Spinal cord (tissue), 10 donors: ENCODE data around the gene NCAM1. TPM values are rescaled to one million over a fixed set of nuclear protein-coding genes. Genes with fewer than 3 reads are reported as not detected.
A peak's percentile ranks its signal among the peaks of the same experiment; 100 is the strongest.

Source experiments
- DNase-seq, 6 donors: peaks; one replicate each; pipeline versions ENCODE4 v3.0.0 to v3.0.0-alpha.2; 2013 to 2015; ENCODE audit warnings: low spot score in 6 of 6, low read depth in 4 of 6
- H3K27ac ChIP-seq: one replicate; pipeline ENCODE4 v1.5.1; 2013; ENCODE audit warnings: low read depth, low read length, control low read depth
- H3K27me3 ChIP-seq: one replicate; pipeline ENCODE4 v1.6.1; 2013; ENCODE audit warnings: low read length; ENCODE audit not compliant: control insufficient read depth, insufficient read depth
- H3K36me3 ChIP-seq: one replicate; pipeline ENCODE4 v1.6.1; 2013; ENCODE audit warnings: low read length; ENCODE audit not compliant: control insufficient read depth, insufficient read depth
- H3K4me1 ChIP-seq: one replicate; pipeline ENCODE4 v1.6.1; 2013; ENCODE audit warnings: low read length; ENCODE audit not compliant: control insufficient read depth, insufficient read depth
- H3K4me3 ChIP-seq: one replicate; pipeline ENCODE4 v1.5.1; 2013; ENCODE audit warnings: low read depth, low read length, control low read depth
- H3K9me3 ChIP-seq: one replicate; pipeline ENCODE4 v1.6.1; 2013; ENCODE audit warnings: low read length; ENCODE audit not compliant: control insufficient read depth, insufficient read depth
- WGBS: methylation state at CpG from one replicate; pipeline ENCODE4 v1.1.5; 2013; ENCODE audit warnings: missing lambda C conversion rate; ENCODE audit not compliant: insufficient coverage; 5-methylcytosine and 5-hydroxymethylcytosine counted together
- polyA plus RNA-seq, 2 donors: library from polyadenylated mRNA; unstranded; fragments of 120-200 nt; gene quantifications; one replicate each; pipeline ENCODE4 v1.2.1, GENCODE V29; 2013; ENCODE audit not compliant: insufficient read length in 2 of 2
- total RNA-seq, 2 donors: library from RNA; depleted of rRNA in 1 of 2; stranded (reverse); fragments of 120-200 nt in 1 of 2; fragments of >200 nt in 1 of 2; gene quantifications; one replicate each; pipeline versions ENCODE4 v1.2.3 to v1.2.4, GENCODE V29; 2013 to 2014
- donor health status: healthy.

NCAM1 gene
- total and polyA plus RNA-seq, 4 donors = 205 to 523 (median 383) TPM

DNA sequence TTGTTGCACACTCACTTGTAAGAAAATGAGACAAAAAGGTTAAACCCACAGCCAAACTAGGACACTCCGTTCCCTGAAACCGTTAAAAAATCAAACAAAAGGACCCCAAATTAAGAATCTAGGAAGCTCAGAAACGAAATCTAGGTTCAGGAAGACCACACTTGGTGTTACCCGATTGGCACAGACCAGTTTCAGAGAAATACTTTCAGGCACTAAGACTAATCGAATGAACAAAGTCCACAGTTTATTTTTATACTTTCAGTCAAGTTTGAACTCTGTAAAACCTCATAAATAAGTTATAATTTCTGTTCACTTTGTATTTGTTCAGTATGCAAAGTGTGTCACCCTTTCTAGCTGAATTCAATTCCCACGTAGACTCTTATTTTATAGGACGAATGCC lies 314.4 kb downstream of the NCAM1 start:
- no peak for DNase-seq
- WGBS = 80% methylated on average over 1 of the region's 7 CpGs
- Histone ChIP-seq H3K27ac (no peak overlapping the region), H3K4me3 (no peak overlapping the region), H3K27me3 (no peaks in the 10 kb centered on the region), H3K9me3 (no peaks in the 10 kb centered on the region), H3K36me3 (peaks cover 49% of the 10 kb centered on the region), H3K4me1 (peaks cover 29% of the 10 kb centered on the region)

DNA sequence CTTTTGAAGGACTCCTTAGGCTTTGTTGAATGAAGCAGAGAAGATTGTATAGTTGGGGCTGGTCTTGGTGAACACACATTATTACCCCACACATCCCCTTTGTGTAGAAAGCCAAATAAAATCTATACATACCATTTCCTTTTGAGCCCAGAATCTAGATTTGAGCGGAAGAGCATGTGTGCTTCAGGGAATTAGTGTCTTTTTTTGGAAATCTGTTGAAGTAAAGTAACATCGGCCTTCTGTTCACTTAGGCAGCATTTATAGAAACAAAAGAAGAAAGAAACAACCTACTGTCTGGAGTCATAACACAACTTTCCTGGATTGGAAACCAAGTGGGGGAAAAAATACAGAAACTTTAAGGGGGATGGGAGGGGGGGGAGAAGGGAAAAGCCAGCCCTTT lies 315.2 kb downstream of the NCAM1 start:
- no CpG with 5 or more reads among the region's 2 CpGs for WGBS
- Histone ChIP-seq H3K27me3 (no peaks in the 10 kb centered on the region), H3K4me1 (peaks cover 29% of the 10 kb centered on the region), H3K9me3 (no peaks in the 10 kb centered on the region), H3K27ac (no peak overlapping the region), H3K36me3 (peaks cover 46% of the 10 kb centered on the region), H3K4me3 (no peak overlapping the region)
- DNase-seq = peak in 1 of 6 donors; percentile 59

DNA sequence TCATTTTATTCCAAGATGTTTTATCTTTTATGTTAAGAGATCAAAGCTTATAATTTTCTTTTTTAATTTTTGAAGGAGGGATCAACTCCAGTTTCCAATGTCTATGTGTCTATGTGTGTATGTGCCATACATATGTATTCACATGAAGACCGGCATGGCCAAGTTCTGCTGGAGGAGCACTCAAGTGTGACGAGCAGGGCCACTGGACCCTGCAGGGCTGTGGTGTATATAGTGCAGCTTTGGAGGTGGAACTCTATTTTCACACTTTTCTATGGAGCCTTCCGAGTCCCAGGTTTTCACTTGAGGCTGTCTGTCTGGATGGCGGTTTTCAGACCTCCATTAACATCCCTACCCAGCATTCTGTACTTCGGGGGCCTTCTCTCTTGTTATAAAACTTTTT lies 316.7 kb downstream of the NCAM1 start:
- no peak overlapping the region for H3K27ac ChIP-seq

DNA sequence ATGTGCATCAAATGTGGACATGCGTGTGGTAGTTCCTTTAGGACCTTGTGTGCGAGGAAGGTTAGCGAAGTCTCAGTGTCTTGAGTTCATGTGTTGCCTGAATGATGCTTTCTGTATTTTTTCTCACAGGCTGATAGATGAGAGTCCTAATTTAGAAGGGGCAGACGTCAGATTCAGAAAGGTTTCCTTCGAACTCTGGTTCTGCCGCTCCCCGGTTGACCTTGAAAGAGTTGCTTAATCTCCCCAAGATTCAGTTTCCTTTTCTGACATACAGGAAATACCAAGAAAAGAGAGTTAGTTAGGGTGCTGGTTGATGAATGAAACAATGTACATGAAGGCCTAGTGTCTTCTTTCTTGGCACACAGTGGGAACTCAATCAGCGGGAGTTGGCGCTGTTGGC lies 317.3 kb downstream of the NCAM1 start:
- H3K27me3 ChIP-seq = no peaks in the 10 kb centered on the region
- no peaks in the 10 kb centered on the region for H3K9me3 ChIP-seq
- H3K4me1 ChIP-seq = peaks cover 18% of the 10 kb centered on the region
- WGBS = 82% methylated on average over 2 of the region's 9 CpGs
- DNase-seq = no peak
- no peak overlapping the region for H3K4me3 ChIP-seq
- no peak overlapping the region for H3K27ac ChIP-seq
- peaks cover 26% of the 10 kb centered on the region for H3K36me3 ChIP-seq

More for the DNA sequence above, 316.7 kb downstream of the NCAM1 start:
- no peaks in the 10 kb centered on the region for H3K9me3 ChIP-seq
- 86% methylated on average over 2 of the region's 5 CpGs for WGBS
- peaks cover 21% of the 10 kb centered on the region for H3K4me1 ChIP-seq
- H3K27me3 ChIP-seq = no peaks in the 10 kb centered on the region
- H3K36me3 ChIP-seq = peaks cover 31% of the 10 kb centered on the region
- no peak overlapping the region for H3K4me3 ChIP-seq
- no peak for DNase-seq

GRCh38 chr11:113278925-113279324 lies 317.7 kb downstream of the NCAM1 start:
- no peak overlapping the region for H3K27ac ChIP-seq
- peaks cover 21% of the 10 kb centered on the region for H3K36me3 ChIP-seq
- peaks cover 13% of the 10 kb centered on the region for H3K4me1 ChIP-seq
- no peaks in the 10 kb centered on the region for H3K27me3 ChIP-seq
- no peaks in the 10 kb centered on the region for H3K9me3 ChIP-seq
- peak in 2 of 6 donors; percentile 55 to 70 for DNase-seq
- H3K4me3 ChIP-seq = no peak overlapping the region
- WGBS = 94% methylated on average over 3 of the region's 4 CpGs

DNA sequence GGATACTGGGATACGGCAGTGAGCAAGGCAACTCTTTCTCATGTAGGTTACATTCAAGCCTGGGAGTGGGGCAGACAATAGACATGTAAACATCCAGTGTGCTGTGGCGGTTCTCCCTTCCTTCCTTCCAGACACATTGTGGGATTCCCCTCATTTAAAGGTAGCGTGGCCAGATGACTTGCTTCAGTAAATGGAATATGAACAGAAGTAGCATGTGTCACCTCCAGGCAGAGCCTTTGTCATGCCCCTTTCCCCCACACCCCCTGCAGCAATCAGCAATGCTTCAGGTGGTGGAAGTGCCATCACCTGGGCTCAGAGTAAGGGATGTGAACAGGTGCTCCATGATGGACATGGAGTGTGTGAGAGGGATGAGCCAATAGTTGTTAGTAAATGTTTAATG lies 318.4 kb downstream of the NCAM1 start:
- Histone ChIP-seq H3K27me3 (no peaks in the 10 kb centered on the region), H3K4me3 (no peak overlapping the region), H3K27ac (no peak overlapping the region), H3K36me3 (peaks cover 15% of the 10 kb centered on the region), H3K4me1 (peaks cover 7% of the 10 kb centered on the region), H3K9me3 (no peaks in the 10 kb centered on the region)
- no peak for DNase-seq
- no CpG with 5 or more reads among the region's 3 CpGs for WGBS

DNA sequence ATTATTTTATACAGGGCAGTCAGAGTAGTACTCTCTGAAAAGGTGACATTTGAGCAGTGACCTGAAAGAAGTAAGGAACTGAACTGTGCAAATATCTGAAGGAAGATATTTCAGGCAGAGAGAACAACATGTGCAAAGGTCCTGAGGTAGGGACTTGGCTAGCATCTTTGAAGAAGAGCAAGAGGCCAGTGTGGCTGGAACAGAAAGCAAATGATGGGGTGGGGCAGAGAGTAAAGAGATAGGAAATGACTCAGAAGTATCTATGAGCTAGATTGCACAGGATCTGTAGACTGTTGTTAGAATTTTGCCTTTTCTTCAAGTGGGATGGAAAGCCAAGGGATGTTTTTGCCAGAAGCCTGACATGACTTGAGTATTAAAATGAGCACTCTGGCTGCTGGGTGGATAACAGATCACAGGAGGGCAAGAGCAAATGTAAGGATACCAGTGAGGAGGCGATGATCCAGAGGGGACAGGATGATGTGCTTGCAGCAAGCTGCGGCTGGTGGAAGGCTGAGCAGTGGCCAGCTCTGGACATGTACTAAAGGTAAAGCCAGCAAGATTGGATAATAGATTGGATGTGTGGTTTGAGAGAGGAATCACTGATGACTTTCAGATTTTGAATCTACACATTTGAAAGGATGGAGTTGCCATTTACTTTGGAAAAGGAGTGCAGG lies 320.0 kb downstream of the NCAM1 start:
- H3K4me1 ChIP-seq = no peaks in the 10 kb centered on the region
- H3K27me3 ChIP-seq = no peaks in the 10 kb centered on the region
- DNase-seq = no peak
- no peak overlapping the region for H3K4me3 ChIP-seq
- H3K9me3 ChIP-seq = no peaks in the 10 kb centered on the region
- no peak overlapping the region for H3K27ac ChIP-seq
- peaks cover 6% of the 10 kb centered on the region for H3K36me3 ChIP-seq
- WGBS = 84% methylated on average over 2 of the region's 2 CpGs

- DNase-seq = no peak
- H3K27ac ChIP-seq = no peak overlapping the region
- no peak overlapping the region for H3K4me3 ChIP-seq
- no peaks in the 10 kb centered on the region for H3K9me3 ChIP-seq
- 79% methylated on average over 2 of the region's 3 CpGs for WGBS
- no peaks in the 10 kb centered on the region for H3K27me3 ChIP-seq
- no peaks in the 10 kb centered on the region for H3K36me3 ChIP-seq
- no peaks in the 10 kb centered on the region for H3K4me1 ChIP-seq
Measured at GRCh38 chr11:113282898-113283437, 321.7 kb downstream of the NCAM1 start.

DNA sequence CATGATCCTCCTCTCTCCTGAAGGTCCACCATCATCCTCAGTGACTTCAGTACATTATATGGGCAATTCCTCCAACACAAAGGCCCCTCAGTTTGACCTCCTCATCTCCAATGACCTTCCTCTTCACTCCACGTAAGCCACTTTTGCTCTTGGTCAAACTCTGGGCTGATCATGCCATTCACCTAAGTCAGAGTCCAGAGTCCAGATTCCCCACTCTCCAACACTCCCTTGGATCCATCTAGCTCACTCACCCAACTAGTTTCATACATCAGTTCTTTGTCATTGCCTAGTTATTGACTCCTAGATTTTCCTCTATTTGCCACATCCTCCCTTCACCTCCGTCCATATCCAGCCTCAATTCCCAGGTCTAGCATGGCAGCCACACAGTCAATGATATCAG lies 322.7 kb downstream of the NCAM1 start:
- DNase-seq = no peak
- Histone ChIP-seq H3K4me1 (no peaks in the 10 kb centered on the region), H3K9me3 (no peaks in the 10 kb centered on the region), H3K27me3 (no peaks in the 10 kb centered on the region), H3K27ac (no peak overlapping the region), H3K36me3 (no peaks in the 10 kb centered on the region), H3K4me3 (no peak overlapping the region)
- WGBS = 95% methylated on average over 2 of the region's 2 CpGs

DNA sequence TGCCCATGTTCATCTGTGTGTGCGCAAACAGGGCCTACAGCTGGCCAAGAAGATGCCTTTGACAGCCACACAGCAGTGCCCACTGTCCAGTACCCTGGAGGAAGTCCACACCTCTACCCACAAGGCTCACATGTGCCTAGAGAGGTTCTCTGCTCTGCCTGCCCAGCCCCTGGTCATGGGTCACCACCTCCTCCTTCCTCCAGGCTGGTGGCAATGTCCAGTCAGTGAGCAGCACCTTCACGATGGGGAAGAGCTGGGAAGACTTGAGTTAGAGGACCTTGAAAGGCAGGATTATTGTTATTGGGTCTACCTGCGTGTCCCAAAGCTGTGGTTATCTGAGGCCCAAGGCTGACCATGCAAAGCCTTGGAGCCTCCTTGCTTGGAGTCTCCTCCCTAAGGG lies 324.8 kb downstream of the NCAM1 start:
- no peaks in the 10 kb centered on the region for H3K36me3 ChIP-seq
- H3K27me3 ChIP-seq = no peaks in the 10 kb centered on the region
- peaks cover 6% of the 10 kb centered on the region for H3K4me1 ChIP-seq
- no peak for DNase-seq
- no peak overlapping the region for H3K4me3 ChIP-seq
- 96% methylated on average over 2 of the region's 3 CpGs for WGBS
- no peaks in the 10 kb centered on the region for H3K9me3 ChIP-seq
- H3K27ac ChIP-seq = no peak overlapping the region
